SK-MEL-5 (cell line): ENCODE data around the gene WDR76. TPM values are rescaled to one million over a fixed set of nuclear protein-coding genes. Genes with fewer than 3 reads are reported as not detected.

ENCODE experiments used
- DNase-seq: peaks from one replicate; pipeline ENCODE4 v3.0.0-alpha.2; 2016; ENCODE audit warnings: low read depth, low spot score
- in situ Hi-C: cut with HindIII; loops from 2 replicates; pipeline ENCODE4 v1.10.0; 2016; ENCODE audit warnings: low sequenced_read_pairs, high pct_unique_total_duplicates, low pct_unique_long_range_greater_than_20kb
- total RNA-seq: library from RNA; depleted of rRNA; stranded (reverse); fragments of >200 nt; shearing (Covaris generic); gene quantifications from 2 replicates; pipeline ENCODE4 v1.2.3, GENCODE V29; 2014

WDR76 gene
- total RNA-seq, 1 experiment from 2014 or later = 18.7 TPM

GRCh38 chr15:43895586-43895985 lies 68.8 kb downstream of the WDR76 start:
- in situ Hi-C loops = no loop called here
- no peak for DNase-seq

GRCh38 chr15:43896543-43896942 lies 69.7 kb downstream of the WDR76 start:
- no peak for DNase-seq
- in situ Hi-C loops = no loop called here

DNA sequence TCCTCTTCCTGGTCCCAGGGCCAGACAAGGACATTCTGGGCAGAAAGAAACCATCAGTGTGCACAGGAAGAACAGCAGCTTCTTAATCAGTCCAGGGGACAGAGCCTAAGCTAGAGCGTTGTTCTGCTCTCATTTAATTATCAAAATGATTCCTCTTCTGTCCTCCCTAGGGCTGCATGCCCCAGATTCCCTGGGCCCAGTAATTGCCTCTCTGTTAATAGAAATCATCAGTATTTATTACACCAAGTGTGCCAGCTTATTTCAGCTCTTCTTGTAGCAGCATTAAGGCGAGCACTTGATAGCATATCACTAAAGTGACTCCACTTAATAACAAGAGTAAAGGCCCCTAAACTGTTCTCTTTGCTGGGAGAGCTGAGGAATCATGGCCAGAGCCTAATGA lies 72.1 kb downstream of the WDR76 start:
- in situ Hi-C loops = no loop called here
- DNase-seq = no peak

GRCh38 chr15:43899928-43900327 lies 73.1 kb downstream of the WDR76 start:
- in situ Hi-C loops = loop anchor here (10.0 kb wide), 1 partner anchor 155 kb away; no protein-coding TSS in a partner anchor
- no peak for DNase-seq

- peak; percentile 19 for DNase-seq
- in situ Hi-C loops = loop anchor here (10.0 kb wide), 1 partner anchor 154 kb away; no protein-coding TSS in a partner anchor
Measured at GRCh38 chr15:43900996-43901395, 74.2 kb downstream of the WDR76 start.

GRCh38 chr15:43901495-43901894 lies 74.7 kb downstream of the WDR76 start:
- in situ Hi-C loops = loop anchor here (10.0 kb wide), 1 partner anchor 153 kb away; no protein-coding TSS in a partner anchor

GRCh38 chr15:43903864-43904290 lies 77.1 kb downstream of the WDR76 start:
- peak; percentile 84 for DNase-seq
- in situ Hi-C loops = loop anchor here (10.0 kb wide), 1 partner anchor 151 kb away; no protein-coding TSS in a partner anchor

More at GRCh38 chr15:43901495-43901894, 74.7 kb downstream of the WDR76 start:
- no peak for DNase-seq

DNA sequence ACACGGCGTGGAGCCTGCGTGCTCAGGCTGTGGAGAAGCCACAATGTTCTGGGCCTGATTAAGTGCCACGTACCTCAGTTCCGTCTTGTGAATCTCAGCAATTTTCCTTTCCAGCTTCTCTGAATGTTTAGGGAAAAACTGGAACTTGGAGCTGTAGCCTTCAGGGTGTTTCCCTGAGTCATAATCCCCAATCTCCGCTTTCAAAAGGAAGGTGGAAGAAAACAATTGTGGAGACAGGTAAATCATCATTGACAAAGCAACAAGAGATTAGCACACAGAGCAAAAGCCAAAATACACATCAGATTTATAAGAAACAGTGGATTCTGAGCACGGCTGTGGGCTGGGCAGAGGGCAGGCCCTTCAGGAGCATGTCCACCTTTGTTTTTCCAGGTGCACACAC lies 79.0 kb downstream of the WDR76 start:
- in situ Hi-C loops = loop anchor here (10.0 kb wide), 1 partner anchor 149 kb away; no protein-coding TSS in a partner anchor
- no peak for DNase-seq

DNA sequence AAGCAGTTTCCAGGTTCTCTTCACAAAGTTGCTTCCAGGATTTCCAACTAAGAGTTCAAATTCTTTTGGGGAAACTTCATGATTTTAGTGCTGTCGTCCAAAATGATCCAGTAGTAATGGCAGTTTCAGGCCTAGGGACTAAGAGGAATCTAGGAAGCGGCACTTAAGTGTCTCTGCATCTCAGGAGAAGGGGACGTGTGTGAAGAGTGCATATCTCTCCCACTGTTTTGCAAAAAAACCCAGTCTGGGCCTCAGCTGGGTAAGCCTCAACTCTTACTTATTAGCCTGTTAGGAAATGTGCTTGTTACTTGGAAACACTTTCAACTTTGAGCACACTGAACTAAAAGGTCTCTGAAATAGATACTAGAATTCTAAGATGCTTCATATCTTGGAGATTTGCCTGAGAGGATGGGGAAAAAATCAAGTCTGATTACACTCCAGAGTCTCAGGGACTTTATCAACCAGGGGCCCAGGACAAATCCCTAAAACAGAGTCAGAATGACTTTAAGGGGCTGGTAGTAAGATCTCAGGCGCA lies 81.8 kb downstream of the WDR76 start:
- DNase-seq = no peak
- in situ Hi-C loops = loop anchor here (10.0 kb wide), 1 partner anchor 146 kb away; no protein-coding TSS in a partner anchor

GRCh38 chr15:43911235-43911781 lies 84.5 kb downstream of the WDR76 start:
- in situ Hi-C loops = no loop called here
- DNase-seq = peak; percentile 97

- in situ Hi-C loops = no loop called here
- no peak for DNase-seq
Measured at GRCh38 chr15:43912208-43912607, 85.4 kb downstream of the WDR76 start.

- in situ Hi-C loops = no loop called here
- DNase-seq = peak; percentile 89
Measured at GRCh38 chr15:43913026-43913780, 86.4 kb downstream of the WDR76 start.

GRCh38 chr15:43913941-43914340 lies 87.1 kb downstream of the WDR76 start:
- no peak for DNase-seq
- in situ Hi-C loops = no loop called here

DNA sequence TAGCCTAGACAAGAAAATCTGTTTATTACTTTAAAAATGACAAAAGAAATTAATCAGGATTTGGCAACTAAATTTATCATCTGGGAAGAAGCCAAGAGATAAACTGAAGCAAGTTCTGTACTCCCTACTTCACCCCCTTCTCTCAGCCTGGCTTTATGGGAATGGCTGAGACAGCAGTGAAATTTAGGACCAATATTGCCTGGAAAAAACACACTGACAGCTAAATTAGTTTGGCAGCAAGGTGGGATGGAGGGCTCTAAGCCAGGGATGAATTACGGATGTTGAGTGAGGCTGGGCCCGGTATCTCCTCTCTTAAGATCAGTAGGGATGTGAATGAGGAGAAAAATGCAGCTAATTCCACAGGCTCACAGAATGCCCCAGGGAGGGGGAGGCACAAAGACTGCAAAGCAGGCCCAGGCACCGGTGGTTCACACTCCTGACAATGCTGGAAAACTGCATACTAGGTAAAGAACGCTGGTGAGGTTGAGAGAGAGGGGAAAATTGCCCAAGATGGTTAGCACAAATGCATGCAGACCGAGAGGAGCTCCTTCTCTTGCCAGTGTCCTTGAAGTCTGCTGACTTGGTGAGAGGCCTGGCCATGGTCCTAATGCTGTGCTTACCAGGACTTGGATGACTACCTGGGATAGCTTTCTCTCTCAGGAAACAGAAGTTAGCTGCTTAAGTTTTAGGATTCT lies 89.0 kb downstream of the WDR76 start:
- in situ Hi-C loops = no loop called here

GRCh38 chr15:43916326-43916660 lies 89.5 kb downstream of the WDR76 start:
- in situ Hi-C loops = no loop called here
- DNase-seq = no peak

More for the DNA sequence above, 89.0 kb downstream of the WDR76 start:
- DNase-seq = no peak
